ENCODE results near the gene FER. TPM values are rescaled to one million over a fixed set of nuclear protein-coding genes. Genes with fewer than 3 reads are reported as not detected.

Gene FER
- total and polyA plus RNA-seq, 12 donors: 1.4 to 21.9 (median 14.9) TPM

GRCh38 chr5:108950276-108950675, 202.6 kb downstream of the FER start:
- no peaks in the 10 kb centered on the region for H3K4me1 ChIP-seq
- intact Hi-C loops (cut with DNase I): no loop called here
- no peak for TF ChIP-seq CTCF (IDR thresholded peaks at IDR 0.05)
- H3K27ac ChIP-seq: no peak overlapping the region
- H3K36me3 ChIP-seq: peaks cover 0 to 9% (median 0%) of the 10 kb centered on the region in 9 donors
- no peak for DNase-seq
- no peaks in the 10 kb centered on the region for H3K9me3 ChIP-seq
- no peak for ATAC-seq
- no peaks in the 10 kb centered on the region for H3K27me3 ChIP-seq
- 97 to 99% methylated on average over 2 of the region's 2 CpGs for WGBS, 2 donors
- H3K4me3 ChIP-seq: no peak overlapping the region

GRCh38 chr5:108953940-108954339, 206.2 kb downstream of the FER start:
- no peak for DNase-seq
- ATAC-seq: no peak

GRCh38 chr5:108957333-108957732, 209.6 kb downstream of the FER start:
- intact Hi-C loops (cut with DNase I): no loop called here
- ATAC-seq (no peak), DNase-seq (no peak)
- H3K27me3 ChIP-seq: no peaks in the 10 kb centered on the region
- H3K27ac ChIP-seq: no peak overlapping the region
- peaks cover 0 to 29% (median 0%) of the 10 kb centered on the region in 9 donors for H3K36me3 ChIP-seq
- no peak overlapping the region for H3K4me3 ChIP-seq
- no peaks in the 10 kb centered on the region for H3K4me1 ChIP-seq
- TF ChIP-seq CTCF (IDR thresholded peaks at IDR 0.05): no peak
- no peaks in the 10 kb centered on the region for H3K9me3 ChIP-seq

More at GRCh38 chr5:108953940-108954339, 206.2 kb downstream of the FER start:
- no peak for TF ChIP-seq CTCF (IDR thresholded peaks at IDR 0.05)
- H3K9me3 ChIP-seq: no peaks in the 10 kb centered on the region
- H3K4me3 ChIP-seq: no peak overlapping the region
- no peak overlapping the region for H3K27ac ChIP-seq
- no peaks in the 10 kb centered on the region for H3K27me3 ChIP-seq
- H3K36me3 ChIP-seq: peaks cover 0 to 15% (median 0%) of the 10 kb centered on the region in 9 donors
- intact Hi-C loops (cut with DNase I): no loop called here
- H3K4me1 ChIP-seq: no peaks in the 10 kb centered on the region

- Histone ChIP-seq H3K36me3 (peaks cover 0 to 11% (median 0%) of the 10 kb centered on the region in 9 donors), H3K27ac (no peak overlapping the region), H3K9me3 (peaks cover 0 to 7% (median 0%) of the 10 kb centered on the region in 11 donors), H3K4me1 (no peaks in the 10 kb centered on the region), H3K27me3 (no peaks in the 10 kb centered on the region), H3K4me3 (no peak overlapping the region)
- 97 to 99% methylated on average over 6 of the region's 6 CpGs for WGBS, 2 donors
- no peak for ATAC-seq
- TF ChIP-seq CTCF (IDR thresholded peaks at IDR 0.05): no peak
- intact Hi-C loops (cut with DNase I): no loop called here
- DNase-seq: no peak
These were observed 219.2 kb downstream of the FER start for GRCh38 chr5:108966910-108967309.

All from heart right ventricle (tissue), 16 donors.